Astrocyte (in vitro differentiated cells and primary cell): ENCODE results near the gene GOLGA6C.

Source experiments
- EZH2 ChIP-seq: IDR thresholded peaks from 2 replicates; pipeline ENCODE4 v1.6.1; 2012; ENCODE audit warnings: mild to moderate bottlenecking, low read length, inconsistent platforms; ENCODE audit not compliant: insufficient read depth
- TF ChIP-seq, protein P1 (sequence below): IDR thresholded peaks from 2 replicates; pipeline ENCODE4 v1.5.1; 2011; ENCODE audit warnings: low read depth, mild to moderate bottlenecking, inconsistent platforms, low read length, moderate library complexity; ENCODE audit not compliant: insufficient read depth

DNA sequence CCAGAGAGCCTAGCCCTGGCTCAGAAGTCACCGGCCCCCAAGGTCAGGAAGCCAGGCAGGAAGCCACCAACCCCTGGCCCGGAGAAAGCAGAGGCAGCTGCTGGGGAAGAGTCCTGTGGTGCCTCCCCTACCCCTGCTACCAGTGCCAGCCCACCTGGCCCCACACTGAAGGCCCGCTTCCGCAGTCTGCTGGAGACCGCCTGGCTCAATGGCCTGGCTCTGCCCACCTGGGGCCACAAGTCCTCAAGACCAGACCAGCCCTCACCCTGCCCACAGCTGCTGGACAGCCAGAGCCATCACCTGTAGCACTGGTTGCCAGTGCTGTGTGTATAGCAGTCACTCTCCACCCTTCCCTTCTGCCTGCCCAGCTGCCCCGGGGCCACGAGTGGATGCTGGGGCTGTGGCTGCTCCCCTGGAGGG lies 47.3 kb upstream of the GOLGA6C start:
- TF ChIP-seq, protein P1, sequence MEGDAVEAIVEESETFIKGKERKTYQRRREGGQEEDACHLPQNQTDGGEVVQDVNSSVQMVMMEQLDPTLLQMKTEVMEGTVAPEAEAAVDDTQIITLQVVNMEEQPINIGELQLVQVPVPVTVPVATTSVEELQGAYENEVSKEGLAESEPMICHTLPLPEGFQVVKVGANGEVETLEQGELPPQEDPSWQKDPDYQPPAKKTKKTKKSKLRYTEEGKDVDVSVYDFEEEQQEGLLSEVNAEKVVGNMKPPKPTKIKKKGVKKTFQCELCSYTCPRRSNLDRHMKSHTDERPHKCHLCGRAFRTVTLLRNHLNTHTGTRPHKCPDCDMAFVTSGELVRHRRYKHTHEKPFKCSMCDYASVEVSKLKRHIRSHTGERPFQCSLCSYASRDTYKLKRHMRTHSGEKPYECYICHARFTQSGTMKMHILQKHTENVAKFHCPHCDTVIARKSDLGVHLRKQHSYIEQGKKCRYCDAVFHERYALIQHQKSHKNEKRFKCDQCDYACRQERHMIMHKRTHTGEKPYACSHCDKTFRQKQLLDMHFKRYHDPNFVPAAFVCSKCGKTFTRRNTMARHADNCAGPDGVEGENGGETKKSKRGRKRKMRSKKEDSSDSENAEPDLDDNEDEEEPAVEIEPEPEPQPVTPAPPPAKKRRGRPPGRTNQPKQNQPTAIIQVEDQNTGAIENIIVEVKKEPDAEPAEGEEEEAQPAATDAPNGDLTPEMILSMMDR: no peak
- TF ChIP-seq EZH2: no peak
